GM12878 (cell line): ENCODE measurements around the gene C11orf98. TPM values are rescaled to one million over a fixed set of nuclear protein-coding genes. Genes with fewer than 3 reads are reported as not detected.

Experiments used
- BHLHE40 ChIP-seq, 2 experiments: fragments of 450-650 bp in 1 of 2; IDR thresholded peaks; 2 replicates each; pipeline ENCODE4 v1.6.1; 2011 to 2017; ENCODE audit warnings: low read depth in 2 of 2, borderline replicate concordance in 1 of 2, improper control_type of control experiment in 1 of 2, low read length in 1 of 2, mild to moderate bottlenecking in 1 of 2
- CTCF ChIP-seq, 3 experiments: IDR thresholded peaks in 2 of 3; conservative IDR thresholded peaks in 1 of 3; 2 replicates each; pipeline ENCODE4 v1.5.1; 2011; ENCODE audit warnings: low read depth in 3 of 3, low read length in 3 of 3, mild to moderate bottlenecking in 3 of 3, control low read depth in 2 of 3, moderate library complexity in 2 of 3, inconsistent platforms in 1 of 3, mixed read lengths in 1 of 3; ENCODE audit not compliant: control insufficient read depth in 2 of 3, insufficient read depth in 1 of 3; ENCODE audit errors: extremely low read depth in 1 of 3
- EZH2 ChIP-seq: IDR thresholded peaks from 2 replicates; pipeline ENCODE4 v1.6.1; 2012; ENCODE audit warnings: low read depth, mild to moderate bottlenecking, control low read depth, inconsistent platforms, low read length, borderline replicate concordance; ENCODE audit not compliant: control insufficient read depth
- HDAC2 ChIP-seq: fragments of 200-600 bp; sonication (generic); IDR thresholded peaks from 2 replicates; pipeline ENCODE4 v1.6.1; 2017
- HDGF ChIP-seq: fragments of 450-650 bp; IDR thresholded peaks from 2 replicates; pipeline ENCODE4 v1.6.1; 2016; ENCODE audit warnings: antibody characterized with exemption
- IKZF1 ChIP-seq: fragments of 450-650 bp; conservative IDR thresholded peaks from 2 replicates; pipeline ENCODE4 v1.6.1; 2017; ENCODE audit warnings: antibody characterized with exemption, mild to moderate bottlenecking
- IRF3 ChIP-seq: fragments of 450-650 bp; IDR thresholded peaks from 2 replicates; pipeline ENCODE4 v1.6.1; 2014; ENCODE audit warnings: mild to moderate bottlenecking
- KDM1A ChIP-seq: fragments of 200-600 bp; sonication (generic); IDR thresholded peaks from 2 replicates; pipeline ENCODE4 v1.6.1; 2016; ENCODE audit warnings: borderline replicate concordance
- KLF5 ChIP-seq: fragments of 450-650 bp; IDR thresholded peaks from 2 replicates; pipeline ENCODE4 v1.6.1; 2014; ENCODE audit warnings: mild to moderate bottlenecking; ENCODE audit not compliant: partially characterized antibody
- MXI1 ChIP-seq: fragments of 150-350 bp; IDR thresholded peaks from 2 replicates; pipeline ENCODE4 v1.6.1; 2011; ENCODE audit warnings: low read depth, mild to moderate bottlenecking, inconsistent platforms, low read length, improper control_type of control experiment
- MYC ChIP-seq: IDR thresholded peaks from 2 replicates; pipeline ENCODE4 v1.6.1; 2011; ENCODE audit warnings: mild to moderate bottlenecking, low read length, moderate library complexity, inconsistent platforms; ENCODE audit not compliant: insufficient read depth, insufficient replicate concordance, insufficient read length, severe bottlenecking
- NFXL1 ChIP-seq: fragments of 450-650 bp; IDR thresholded peaks from 2 replicates; pipeline ENCODE4 v1.6.1; 2017; ENCODE audit warnings: antibody characterized with exemption, mild to moderate bottlenecking, borderline replicate concordance
- POLR2A ChIP-seq: IDR thresholded peaks from 2 replicates; pipeline ENCODE4 v1.6.1; 2011; ENCODE audit warnings: low read depth, mild to moderate bottlenecking, low read length
- SREBF2 ChIP-seq: IDR thresholded peaks from 2 replicates; pipeline ENCODE4 v1.6.1; 2012; ENCODE audit warnings: mild to moderate bottlenecking, low read length
- TCF12 ChIP-seq: IDR thresholded peaks from 2 replicates; pipeline ENCODE4 v1.6.1; 2011; ENCODE audit warnings: low read depth, mild to moderate bottlenecking, low read length
- ZNF207 ChIP-seq: fragments of 450-650 bp; IDR thresholded peaks from 2 replicates; pipeline ENCODE4 v1.6.1; 2014; ENCODE audit warnings: antibody characterized with exemption, mild to moderate bottlenecking, borderline replicate concordance
- ZNF384 ChIP-seq: IDR thresholded peaks from 2 replicates; pipeline ENCODE4 v1.6.1; 2012; ENCODE audit warnings: low read depth, mild to moderate bottlenecking, low read length, improper control_type of control experiment, borderline replicate concordance
- ZZZ3 ChIP-seq: IDR thresholded peaks from 2 replicates; pipeline ENCODE4 v1.6.1; 2011; ENCODE audit warnings: low read depth; ENCODE audit not compliant: control insufficient read depth, insufficient read length
- polyA plus RNA-seq, 11 experiments: library from polyadenylated mRNA; depleted of rRNA in 4 of 11; unstranded in 6 of 11; stranded (reverse) in 5 of 11; fragments of >200 nt; fragmentation: Nextera tagmentation in 4 of 11; fragmentation: Illumina TruSeq in 1 of 11; extraction: Ambion mirVana in 4 of 11; extraction: Trizol in 1 of 11; gene quantifications; 1 replicate in 1 of 11; 2 replicates in 10 of 11; pipeline versions ENCODE4 v1.2.1 to v1.2.3, GENCODE V29; 2011 to 2016; ENCODE audit warnings: inconsistent platforms in 2 of 11, missing spikeins in 2 of 11, low read depth in 1 of 11
- total RNA-seq, 4 experiments: library from RNA; depleted of rRNA in 3 of 4; stranded (reverse); fragments of >200 nt in 3 of 4; fragmentation: Illumina TruSeq in 1 of 4; extraction: Trizol in 1 of 4; gene quantifications; 2 replicates each; pipeline versions ENCODE4 v1.2.1 to v1.2.3, GENCODE V29; 2013 to 2021
- TF ChIP-seq, protein P1 (sequence below): fragments of 450-650 bp; formaldehyde crosslinking; IDR thresholded peaks from 2 replicates; pipeline ENCODE4 v1.5.0; 2022; ENCODE audit warnings: mild to moderate bottlenecking, missing genetic modification characterization
- TF ChIP-seq, protein P2 (sequence below): IDR thresholded peaks from 2 replicates; pipeline ENCODE4 v1.6.1; 2012; ENCODE audit warnings: low read depth, low read length, improper control_type of control experiment
- TF ChIP-seq, protein P3 (sequence below): fragments of 450-650 bp; conservative IDR thresholded peaks from 2 replicates; pipeline ENCODE4 v1.6.1; 2017; ENCODE audit warnings: mild to moderate bottlenecking, moderate library complexity

C11orf98 gene
- total and polyA plus RNA-seq, 10 of the 15 experiments (the other 5 are each of a cell fraction or from before 2014, with no cell fraction given): 62.5 to 270 (median 162) TPM

- TF ChIP-seq CTCF (IDR thresholded peaks at IDR 0.05 in 2 of 3, conservative IDR thresholded peaks at IDR 0.05 in 1 of 3; ENCODE audit: control insufficient read depth in 2 of 3, extremely low read depth in 1 of 3, insufficient read depth in 1 of 3, low read depth in 3 of 3, low read length in 3 of 3): no peak
- 0 out of 2 replicates have a peak, but pooled peaks have one; percentile 15 for TF ChIP-seq IRF3
- TF ChIP-seq ZZZ3: no peak
- TF ChIP-seq IKZF1: peak; percentile 66
- TF ChIP-seq HDAC2: no peak
- TF ChIP-seq HDGF: no peak
- no peak for TF ChIP-seq MXI1
- no peak for TF ChIP-seq ZNF384
- TF ChIP-seq EZH2: no peak
- no peak; a peak in 1 of 4 replicates for TF ChIP-seq BHLHE40 (IDR thresholded peaks at IDR 0.05; ENCODE audit: borderline replicate concordance in 1 of 2, low read depth in 2 of 2, low read length in 1 of 2)
- TF ChIP-seq NFXL1: no peak
- TF ChIP-seq, protein P1, sequence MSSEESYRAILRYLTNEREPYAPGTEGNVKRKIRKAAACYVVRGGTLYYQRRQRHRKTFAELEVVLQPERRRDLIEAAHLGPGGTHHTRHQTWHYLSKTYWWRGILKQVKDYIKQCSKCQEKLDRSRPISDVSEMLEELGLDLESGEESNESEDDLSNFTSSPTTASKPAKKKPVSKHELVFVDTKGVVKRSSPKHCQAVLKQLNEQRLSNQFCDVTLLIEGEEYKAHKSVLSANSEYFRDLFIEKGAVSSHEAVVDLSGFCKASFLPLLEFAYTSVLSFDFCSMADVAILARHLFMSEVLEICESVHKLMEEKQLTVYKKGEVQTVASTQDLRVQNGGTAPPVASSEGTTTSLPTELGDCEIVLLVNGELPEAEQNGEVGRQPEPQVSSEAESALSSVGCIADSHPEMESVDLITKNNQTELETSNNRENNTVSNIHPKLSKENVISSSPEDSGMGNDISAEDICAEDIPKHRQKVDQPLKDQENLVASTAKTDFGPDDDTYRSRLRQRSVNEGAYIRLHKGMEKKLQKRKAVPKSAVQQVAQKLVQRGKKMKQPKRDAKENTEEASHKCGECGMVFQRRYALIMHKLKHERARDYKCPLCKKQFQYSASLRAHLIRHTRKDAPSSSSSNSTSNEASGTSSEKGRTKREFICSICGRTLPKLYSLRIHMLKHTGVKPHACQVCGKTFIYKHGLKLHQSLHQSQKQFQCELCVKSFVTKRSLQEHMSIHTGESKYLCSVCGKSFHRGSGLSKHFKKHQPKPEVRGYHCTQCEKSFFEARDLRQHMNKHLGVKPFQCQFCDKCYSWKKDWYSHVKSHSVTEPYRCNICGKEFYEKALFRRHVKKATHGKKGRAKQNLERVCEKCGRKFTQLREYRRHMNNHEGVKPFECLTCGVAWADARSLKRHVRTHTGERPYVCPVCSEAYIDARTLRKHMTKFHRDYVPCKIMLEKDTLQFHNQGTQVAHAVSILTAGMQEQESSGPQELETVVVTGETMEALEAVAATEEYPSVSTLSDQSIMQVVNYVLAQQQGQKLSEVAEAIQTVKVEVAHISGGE (CRISPR knock-in tag): peak; percentile 41; the same call in 1 of the 2 replicates
- peak; percentile 26; the same call in 1 of the 2 replicates for TF ChIP-seq ZNF207
- no peak for TF ChIP-seq KDM1A
- TF ChIP-seq POLR2A: peak; percentile 96
- TF ChIP-seq, protein P2, sequence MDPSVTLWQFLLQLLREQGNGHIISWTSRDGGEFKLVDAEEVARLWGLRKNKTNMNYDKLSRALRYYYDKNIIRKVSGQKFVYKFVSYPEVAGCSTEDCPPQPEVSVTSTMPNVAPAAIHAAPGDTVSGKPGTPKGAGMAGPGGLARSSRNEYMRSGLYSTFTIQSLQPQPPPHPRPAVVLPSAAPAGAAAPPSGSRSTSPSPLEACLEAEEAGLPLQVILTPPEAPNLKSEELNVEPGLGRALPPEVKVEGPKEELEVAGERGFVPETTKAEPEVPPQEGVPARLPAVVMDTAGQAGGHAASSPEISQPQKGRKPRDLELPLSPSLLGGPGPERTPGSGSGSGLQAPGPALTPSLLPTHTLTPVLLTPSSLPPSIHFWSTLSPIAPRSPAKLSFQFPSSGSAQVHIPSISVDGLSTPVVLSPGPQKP: peak; percentile 77
- TF ChIP-seq SREBF2: no peak
- no peak for TF ChIP-seq MYC
- TF ChIP-seq, protein P3, sequence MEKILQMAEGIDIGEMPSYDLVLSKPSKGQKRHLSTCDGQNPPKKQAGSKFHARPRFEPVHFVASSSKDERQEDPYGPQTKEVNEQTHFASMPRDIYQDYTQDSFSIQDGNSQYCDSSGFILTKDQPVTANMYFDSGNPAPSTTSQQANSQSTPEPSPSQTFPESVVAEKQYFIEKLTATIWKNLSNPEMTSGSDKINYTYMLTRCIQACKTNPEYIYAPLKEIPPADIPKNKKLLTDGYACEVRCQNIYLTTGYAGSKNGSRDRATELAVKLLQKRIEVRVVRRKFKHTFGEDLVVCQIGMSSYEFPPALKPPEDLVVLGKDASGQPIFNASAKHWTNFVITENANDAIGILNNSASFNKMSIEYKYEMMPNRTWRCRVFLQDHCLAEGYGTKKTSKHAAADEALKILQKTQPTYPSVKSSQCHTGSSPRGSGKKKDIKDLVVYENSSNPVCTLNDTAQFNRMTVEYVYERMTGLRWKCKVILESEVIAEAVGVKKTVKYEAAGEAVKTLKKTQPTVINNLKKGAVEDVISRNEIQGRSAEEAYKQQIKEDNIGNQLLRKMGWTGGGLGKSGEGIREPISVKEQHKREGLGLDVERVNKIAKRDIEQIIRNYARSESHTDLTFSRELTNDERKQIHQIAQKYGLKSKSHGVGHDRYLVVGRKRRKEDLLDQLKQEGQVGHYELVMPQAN: no peak; the same call in none of the 2 replicates
- peak; percentile 50 for TF ChIP-seq KLF5
- peak; percentile 86 for TF ChIP-seq TCF12
Observed at GRCh38 chr11:62665075-62665598, at the start of gene C11orf98, which contains the start of gene CSKMT (continued).
